H1 (cell line): Measurements from ENCODE around the gene TGFB1. TPM values are rescaled to one million over a fixed set of nuclear protein-coding genes. Genes with fewer than 3 reads are reported as not detected.

Experiments
- CTCF ChIA-PET: fragments of 300-600 bp; sonication (Branson Sonifier 250); formaldehyde crosslinking; loops from one replicate; lab custom pipeline; 2021; ENCODE audit not compliant: partially characterized antibody; lab: Charles Lee
- POLR2A ChIA-PET: fragments of 300-600 bp; sonication (Branson Sonifier 250); formaldehyde crosslinking; loops from one replicate; lab custom pipeline; 2021; ENCODE audit warnings: inconsistent platforms; ENCODE audit not compliant: partially characterized antibody; lab: Charles Lee
- DNase-seq, 2 experiments: peaks; one replicate each; pipeline versions ENCODE4 v3.0.0 to v3.0.0-alpha.2; 2010 to 2022; ENCODE audit warnings: low spot score in 2 of 2, low read depth in 1 of 2, mixed read lengths in 1 of 2
- FAIRE-seq: peaks from 2 replicates; lab custom pipeline; 2011; peaks lifted over from hg19 to GRCh38; lab: Jason Lieb, UNC
- H2AFZ ChIP-seq: 2 replicates; pipeline ENCODE4 v1.8.1; 2012; ENCODE audit warnings: low read length, inconsistent platforms
- H2AK5ac ChIP-seq: 2 replicates; pipeline ENCODE4 v1.6.1; 2013; ENCODE audit warnings: low read depth, low read length
- H2BK120ac ChIP-seq: replicated peaks from 2 replicates; pipeline ENCODE3; 2013; ENCODE audit warnings: low read depth, low read length, inconsistent platforms
- H2BK12ac ChIP-seq: 2 replicates; pipeline ENCODE4 v1.6.1; 2013; ENCODE audit warnings: low read depth, low read length
- H2BK15ac ChIP-seq: 2 replicates; pipeline ENCODE4 v1.6.1; 2013; ENCODE audit warnings: low read length
- H2BK20ac ChIP-seq: 2 replicates; pipeline ENCODE4 v1.6.1; 2013; ENCODE audit warnings: low read length
- H2BK5ac ChIP-seq: 2 replicates; pipeline ENCODE4 v1.6.1; 2013; ENCODE audit warnings: low read depth, low read length
- H3K14ac ChIP-seq: 2 replicates; pipeline ENCODE4 v1.6.1; 2013; ENCODE audit warnings: inconsistent platforms; ENCODE audit not compliant: insufficient read length
- H3K18ac ChIP-seq: 2 replicates; pipeline ENCODE4 v1.6.1; 2013; ENCODE audit warnings: low read length; ENCODE audit errors: extremely low read depth
- H3K23ac ChIP-seq: 2 replicates; pipeline ENCODE4 v1.6.1; 2013; ENCODE audit warnings: inconsistent platforms; ENCODE audit not compliant: insufficient read length
- H3K23me2 ChIP-seq: 2 replicates; pipeline ENCODE4 v1.6.1; 2013; ENCODE audit warnings: low read depth, low read length
- H3K27ac ChIP-seq: 2 replicates; pipeline ENCODE4 v1.6.1; 2011; ENCODE audit warnings: low read depth, low read length, inconsistent platforms
- H3K27me3 ChIP-seq, 4 experiments: replicated peaks in 1 of 4; 1 replicate in 1 of 4; 2 replicates in 3 of 4; pipeline versions ENCODE4 v1.6.1 to v1.8.1; 2011 to 2013; ENCODE audit warnings: low read length in 3 of 4, mild to moderate bottlenecking in 3 of 4, inconsistent platforms in 2 of 4, mixed read lengths in 2 of 4, moderate library complexity in 1 of 4; ENCODE audit not compliant: control insufficient read depth in 3 of 4, insufficient read depth in 3 of 4; ENCODE audit errors: extremely low read depth in 1 of 4
- H3K36me3 ChIP-seq, 4 experiments: 2 replicates each; pipeline versions ENCODE4 v1.6.1 to v1.8.1; 2011 to 2013; ENCODE audit warnings: mild to moderate bottlenecking in 4 of 4, low read length in 3 of 4, moderate library complexity in 2 of 4, control low read depth in 1 of 4, inconsistent platforms in 1 of 4; ENCODE audit not compliant: insufficient read depth in 4 of 4, control insufficient read depth in 2 of 4
- H3K4ac ChIP-seq: replicated peaks from 2 replicates; pipeline ENCODE3; 2013; ENCODE audit warnings: low read length, low read depth, mixed read lengths, inconsistent platforms; ENCODE audit not compliant: insufficient read length
- H3K4me1 ChIP-seq, 4 experiments: replicated peaks in 1 of 4; 1 replicate in 1 of 4; 2 replicates in 3 of 4; pipeline versions ENCODE4 v1.6.1 to v1.8.1; 2011 to 2013; ENCODE audit warnings: low read length in 3 of 4, inconsistent platforms in 2 of 4, mixed read lengths in 1 of 4; ENCODE audit not compliant: insufficient read depth in 4 of 4, control insufficient read depth in 3 of 4
- H3K4me2 ChIP-seq, 2 experiments: 2 replicates each; pipeline versions ENCODE4 v1.6.1 to v1.8.1; 2011 to 2013; ENCODE audit warnings: low read depth in 2 of 2, low read length in 2 of 2, control low read depth in 1 of 2, inconsistent platforms in 1 of 2, mild to moderate bottlenecking in 1 of 2; ENCODE audit not compliant: insufficient read depth in 1 of 2
- H3K4me3 ChIP-seq, 4 experiments: fragments of 200-600, 300-600 bp in 1 of 4; sonication (generic), shearing (Covaris generic), sonication (Bioruptor Twin) in 1 of 4; 2 replicates each; pipeline versions ENCODE4 v1.5.1 to v1.8.1; 2011 to 2016; ENCODE audit warnings: low read length in 4 of 4, low read depth in 3 of 4, control low read depth in 2 of 4, inconsistent platforms in 2 of 4, mild to moderate bottlenecking in 2 of 4, mixed read lengths in 1 of 4, moderate library complexity in 1 of 4; ENCODE audit not compliant: insufficient read depth in 2 of 4; ENCODE audit errors: extremely low read depth in 1 of 4
- H3K56ac ChIP-seq: replicated peaks from 2 replicates; pipeline ENCODE3; 2013; ENCODE audit warnings: low read depth, mild to moderate bottlenecking, mixed read lengths, low read length, inconsistent platforms; ENCODE audit not compliant: insufficient read length
- H3K79me1 ChIP-seq: 2 replicates; pipeline ENCODE4 v1.6.1; 2013; ENCODE audit warnings: low read depth, low read length, control low read depth
- H3K79me2 ChIP-seq, 2 experiments: 2 replicates each; pipeline versions ENCODE4 v1.6.1 to v1.8.1; 2012 to 2013; ENCODE audit warnings: low read length in 2 of 2, mild to moderate bottlenecking in 2 of 2, inconsistent platforms in 1 of 2; ENCODE audit not compliant: insufficient read depth in 2 of 2, control insufficient read depth in 1 of 2
- H3K9ac ChIP-seq, 4 experiments: replicated peaks in 1 of 4; 1 replicate in 1 of 4; 2 replicates in 3 of 4; pipeline versions ENCODE4 v1.6.1 to v1.8.1; 2011 to 2013; ENCODE audit warnings: low read depth in 3 of 4, low read length in 3 of 4, control low read depth in 2 of 4, mild to moderate bottlenecking in 2 of 4, moderate library complexity in 2 of 4, inconsistent platforms in 1 of 4; ENCODE audit errors: extremely low read depth in 1 of 4
- H3K9me3 ChIP-seq, 2 experiments: 2 replicates each; pipeline versions ENCODE4 v1.6.1 to v1.8.1; 2012 to 2013; ENCODE audit warnings: mild to moderate bottlenecking in 2 of 2, moderate library complexity in 2 of 2, control low read depth in 1 of 2, inconsistent platforms in 1 of 2, low read depth in 1 of 2, low read length in 1 of 2, mixed read lengths in 1 of 2; ENCODE audit not compliant: insufficient read depth in 2 of 2
- H4K20me1 ChIP-seq, 2 experiments: replicated peaks in 1 of 2; 2 replicates each; pipeline versions ENCODE3 to v1.8.1; 2011 to 2013; ENCODE audit warnings: inconsistent platforms in 2 of 2, low read length in 2 of 2, mild to moderate bottlenecking in 1 of 2; ENCODE audit not compliant: insufficient read depth in 2 of 2, control insufficient read depth in 1 of 2
- H4K5ac ChIP-seq: 2 replicates; pipeline ENCODE4 v1.6.1; 2013; ENCODE audit warnings: low read length, low read depth, mixed read lengths, inconsistent platforms; ENCODE audit not compliant: insufficient read length
- H4K8ac ChIP-seq: 2 replicates; pipeline ENCODE4 v1.8.0; 2013; ENCODE audit warnings: mild to moderate bottlenecking, moderate library complexity, low read length, inconsistent platforms; ENCODE audit not compliant: insufficient read depth; ENCODE audit errors: extremely low read depth
- H4K91ac ChIP-seq: replicated peaks from 2 replicates; pipeline ENCODE3; 2013; ENCODE audit warnings: low read length, mixed read lengths, inconsistent platforms; ENCODE audit not compliant: insufficient read length
- HDAC2 ChIP-seq, 2 experiments: fragments of 300-600 bp in 1 of 2; sonication (generic) in 1 of 2; IDR thresholded peaks; 2 replicates each; pipeline ENCODE4 v1.6.1; 2011 to 2012; ENCODE audit warnings: low read depth in 2 of 2, low read length in 2 of 2, mild to moderate bottlenecking in 2 of 2, moderate library complexity in 2 of 2, borderline replicate concordance in 1 of 2, inconsistent platforms in 1 of 2
- POU5F1 ChIP-seq: IDR thresholded peaks from 2 replicates; pipeline ENCODE4 v1.6.1; 2011; ENCODE audit warnings: low read depth, mild to moderate bottlenecking, low read length, moderate library complexity
- RFX5 ChIP-seq: IDR thresholded peaks from 2 replicates; pipeline ENCODE4 v1.6.1; 2011; ENCODE audit warnings: low read depth, low read length, improper control_type of control experiment, borderline replicate concordance
- SP1 ChIP-seq: IDR thresholded peaks from 2 replicates; pipeline ENCODE4 v1.6.1; 2011; ENCODE audit warnings: low read depth, low read length
- WGBS, 2 experiments: shearing (Covaris generic) in 1 of 2; methylation state at CpG; one replicate each; pipeline versions ENCODE4 v1.1.6 to v1.1.7; 2013 to 2015; ENCODE audit warnings: low lambda C conversion rate in 2 of 2, mixed read lengths in 2 of 2, inconsistent platforms in 1 of 2, low coverage in 1 of 2, missing lambda C conversion rate in 1 of 2; ENCODE audit not compliant: insufficient replicate concordance in 2 of 2, insufficient coverage in 1 of 2, insufficient read length in 1 of 2; ENCODE audit errors: extremely low coverage in 1 of 2, missing lambda C conversion rate in 1 of 2; 5-methylcytosine and 5-hydroxymethylcytosine counted together
- polyA plus RNA-seq, 7 experiments: library from polyadenylated mRNA; depleted of rRNA in 3 of 7; stranded (reverse) in 5 of 7; unstranded in 2 of 7; fragments of >200 nt in 5 of 7; fragments of 200-250 nt in 2 of 7; gene quantifications; 1 replicate in 5 of 7; 2 replicates in 1 of 7; 4 replicates in 1 of 7; pipeline versions ENCODE4 v1.2.1 to v1.2.3, GENCODE V29; 2011 to 2013; ENCODE audit warnings: missing spikeins in 2 of 7, mixed read lengths in 2 of 7
- total RNA-seq: library from RNA; stranded (reverse); fragmentation: NEBNext Ultra II Directional; extraction: Animal tissue kit (Norgen Biotek cat#: 25700); gene quantifications from 2 replicates; pipeline ENCODE4 v1.2.1, GENCODE V29; 2021
- TF ChIP-seq, protein P1 (sequence below): IDR thresholded peaks from 2 replicates; pipeline ENCODE4 v1.6.1; 2011; ENCODE audit warnings: low read length, improper control_type of control experiment
- TF ChIP-seq, protein P2 (sequence below): IDR thresholded peaks from 2 replicates; pipeline ENCODE4 v1.6.1; 2012; ENCODE audit warnings: inconsistent platforms

The TGFB1 gene
- total and polyA plus RNA-seq, 2 of the 8 experiments (the other 6 are each of a cell fraction or from before 2014, with no cell fraction given), result 1.7 to 10.6 TPM

DNA sequence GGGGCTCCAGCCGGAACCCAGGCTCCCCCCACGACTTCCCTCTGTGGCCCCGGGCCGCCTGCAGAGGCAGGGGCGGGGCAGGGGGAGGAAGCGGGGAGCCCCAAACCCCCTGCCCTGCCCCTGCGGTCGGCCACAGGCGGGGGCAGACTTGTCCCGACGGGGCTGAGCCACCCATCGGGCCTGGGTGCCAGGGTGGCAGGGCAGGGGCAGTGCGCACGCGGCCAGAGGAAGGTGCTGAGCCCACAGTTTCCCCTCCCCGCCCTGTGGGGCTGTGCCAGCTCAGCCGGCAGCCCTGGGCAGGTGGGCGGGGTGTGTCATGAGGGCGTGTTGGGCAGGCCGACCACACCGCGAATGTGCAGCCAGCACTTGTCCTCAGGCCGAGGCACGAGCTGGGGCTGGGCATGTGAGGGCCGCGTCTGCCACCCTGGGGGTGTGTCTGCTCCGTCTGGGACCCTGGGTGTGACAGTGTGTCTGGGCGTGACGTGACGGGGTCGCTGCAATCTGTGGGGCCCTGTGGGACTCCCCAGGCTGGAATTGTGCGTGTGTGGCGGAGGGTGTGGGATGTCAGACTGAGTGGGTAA, 26.1 kb downstream of the TGFB1 start:
- whole genome bisulfite sequencing, 2 experiments, result 38% methylated on average over 24 of the region's 33 CpGs; no CpG with 5 or more reads in 1 of the 2 experiments
- Histone ChIP-seq H4K91ac (peak overlapping the region; percentile 91), H3K23ac (no peak overlapping the region), H2BK12ac (peak overlapping the region; percentile 98; the same call in 1 of the 2 replicates), H2BK5ac (peak overlapping the region; percentile 96), H3K79me2 (no peaks in the 10 kb centered on the region), H3K14ac (no peak overlapping the region), H2BK15ac (peak overlapping the region; percentile 100), H3K18ac (peak overlapping the region; percentile 93), H3K4me1 (peaks cover 15 to 32% (median 23%) of the 10 kb centered on the region in 4 experiments), H2BK20ac (0 out of 2 replicates have a peak overlapping the region, but pooled peaks have one; percentile 80), H3K56ac (no peak overlapping the region), H3K9ac (0 out of 7 replicates have a peak overlapping the region, but pooled peaks of 1 of the 4 experiments have one; percentile 1), H2BK120ac (no peak overlapping the region), H2AK5ac (peak overlapping the region; percentile 91; the same call in 1 of the 2 replicates), H3K79me1 (no peaks in the 10 kb centered on the region), H4K8ac (no peak overlapping the region; the same call in 1 of the 2 replicates), H2AFZ (no peak overlapping the region), H3K36me3 (no peaks in the 10 kb centered on the region; a peak in 3 of 8 replicates), H3K27ac (no peak overlapping the region), H3K4ac (no peak overlapping the region), H3K27me3 (peaks cover 0 to 9% (median 0%) of the 10 kb centered on the region in 4 experiments; a peak in 3 of 7 replicates), H4K20me1 (peaks cover 0 to 5% of the 10 kb centered on the region in 2 experiments), H4K5ac (peak overlapping the region; percentile 57), H3K4me2 (peak overlapping the region; percentile 61 to 98), H3K23me2 (peaks cover 17% of the 10 kb centered on the region), H3K4me3 (peak overlapping the region in 3 of 4 experiments; percentile 2 to 54 (median 8); a peak in 4 of 8 replicates), H3K9me3 (no peaks in the 10 kb centered on the region)
- TF ChIP-seq SP1 (no peak), HDAC2 (IDR thresholded peaks at IDR 0.05; ENCODE audit: borderline replicate concordance in 1 of 2, low read depth in 2 of 2, low read length in 2 of 2) (no peak), POU5F1 (no peak), RFX5 (no peak)
- TF ChIP-seq, protein P1, sequence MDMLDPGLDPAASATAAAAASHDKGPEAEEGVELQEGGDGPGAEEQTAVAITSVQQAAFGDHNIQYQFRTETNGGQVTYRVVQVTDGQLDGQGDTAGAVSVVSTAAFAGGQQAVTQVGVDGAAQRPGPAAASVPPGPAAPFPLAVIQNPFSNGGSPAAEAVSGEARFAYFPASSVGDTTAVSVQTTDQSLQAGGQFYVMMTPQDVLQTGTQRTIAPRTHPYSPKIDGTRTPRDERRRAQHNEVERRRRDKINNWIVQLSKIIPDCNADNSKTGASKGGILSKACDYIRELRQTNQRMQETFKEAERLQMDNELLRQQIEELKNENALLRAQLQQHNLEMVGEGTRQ, result no peak
- TF ChIP-seq, protein P2, sequence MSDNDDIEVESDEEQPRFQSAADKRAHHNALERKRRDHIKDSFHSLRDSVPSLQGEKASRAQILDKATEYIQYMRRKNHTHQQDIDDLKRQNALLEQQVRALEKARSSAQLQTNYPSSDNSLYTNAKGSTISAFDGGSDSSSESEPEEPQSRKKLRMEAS, result peak; percentile 54
- FAIRE-seq (no peak), DNase-seq (peak in 1 of 2 experiments; percentile 71)
- CTCF ChIA-PET, result interaction anchor here (1.0 to 1.6 kb wide), 2 partner anchors 20 to 38 kb away, joined by 3 to 5 read pairs; no protein-coding TSS in a partner anchor
- POLR2A ChIA-PET, result interaction anchor here (1.0 to 12.6 kb wide), 8 partner anchors 14 to 64 kb away, joined by 3 to 137 read pairs (median 4); partner anchors contain the start of genes B9D2, CCDC97 and HNRNPUL1
